HepG2 (cell line): ENCODE measurements around the gene B3GALT5. TPM values are rescaled to one million over a fixed set of nuclear protein-coding genes. Genes with fewer than 3 reads are reported as not detected.

Experiments
- ATAC-seq: fragments of 200-7000 bp; cut with Tn5 transposase; 3 replicates; pipeline ENCODE4 v1.9.1; 2020; ENCODE audit warnings: mild to moderate bottlenecking, moderate library complexity
- BruUV-seq: library from RNA; stranded (reverse); fragments of 400-500 nt; replicated peaks from 2 replicates; lab custom pipeline; 2021; lab: Mats Ljungman, UMichigan
- CTCF ChIA-PET: fragments of 300-600 bp; formaldehyde crosslinking; extraction: SDS; loops from one replicate; lab custom pipeline; 2021; ENCODE audit warnings: low total read pairs, inconsistent platforms, low intra/inter-chr PET ratio; lab: Yijun Ruan, JAX
- POLR2A ChIA-PET: fragments of 350-600 bp; sonication (Branson Sonifier 250); formaldehyde crosslinking; loops from one replicate; lab custom pipeline; 2020; ENCODE audit warnings: antibody characterized with exemption, inconsistent platforms; lab: Yijun Ruan, JAX
- DNase-seq: peaks from one replicate; pipeline ENCODE4 v3.0.0-alpha.2; 2015; ENCODE audit warnings: low spot score
- FAIRE-seq: peaks from 3 replicates; lab custom pipeline; 2011; peaks lifted over from hg19 to GRCh38; lab: Jason Lieb, UNC
- H2AFZ ChIP-seq: one replicate; pipeline ENCODE4 v1.6.1; 2011; ENCODE audit warnings: low read length, inconsistent platforms
- H3K27ac ChIP-seq: fragments of 300-600 bp; 3 replicates; pipeline ENCODE4 v1.8.0; 2011; ENCODE audit warnings: mixed run types, mild to moderate bottlenecking, mixed read lengths, low read length, inconsistent platforms; ENCODE audit not compliant: insufficient read depth; ENCODE audit errors: extremely low read length
- H3K27me3 ChIP-seq, 2 experiments: fragments of 200-600 bp in 1 of 2; 2 replicates in 1 of 2; 3 replicates in 1 of 2; pipeline versions ENCODE4 v1.6.0 to v1.8.0; 2011; ENCODE audit warnings: low read length in 2 of 2, mild to moderate bottlenecking in 2 of 2, moderate library complexity in 2 of 2, inconsistent platforms in 1 of 2; ENCODE audit not compliant: insufficient read depth in 2 of 2, control insufficient read depth in 1 of 2
- H3K36me3 ChIP-seq, 2 experiments: fragments of 200-600 bp in 1 of 2; replicated peaks in 1 of 2; 2 replicates in 1 of 2; 3 replicates in 1 of 2; pipeline versions ENCODE4 v1.5.1 to v1.8.0; 2011; ENCODE audit warnings: low read length in 2 of 2, inconsistent platforms in 1 of 2; ENCODE audit not compliant: insufficient read depth in 2 of 2, control insufficient read depth in 1 of 2
- H3K4me1 ChIP-seq: 2 replicates; pipeline ENCODE4 v1.5.1; 2012; ENCODE audit warnings: low read length, inconsistent platforms; ENCODE audit not compliant: insufficient read depth
- H3K4me2 ChIP-seq: 2 replicates; pipeline ENCODE4 v1.6.0; 2011; ENCODE audit warnings: low read depth, low read length, inconsistent platforms
- H3K4me3 ChIP-seq, 3 experiments: fragments of 200-600 bp in 1 of 3; sonication (generic), shearing (Covaris generic) in 1 of 3; replicated peaks in 1 of 3; 2 replicates each; pipeline ENCODE4 v1.5.1; 2011 to 2016; ENCODE audit warnings: low read length in 3 of 3, inconsistent platforms in 2 of 3, low read depth in 2 of 3, mild to moderate bottlenecking in 2 of 3, control low read depth in 1 of 3, mixed read lengths in 1 of 3; ENCODE audit not compliant: insufficient read depth in 1 of 3
- H3K79me2 ChIP-seq: one replicate; pipeline ENCODE4 v1.6.1; 2011; ENCODE audit warnings: low read length, inconsistent platforms; ENCODE audit not compliant: insufficient read depth
- H3K9ac ChIP-seq: 2 replicates; pipeline ENCODE4 v1.6.0; 2011; ENCODE audit warnings: mild to moderate bottlenecking, low read depth, low read length, inconsistent platforms; ENCODE audit not compliant: insufficient read depth
- H3K9me3 ChIP-seq: 2 replicates; pipeline ENCODE4 v1.5.1; 2012; ENCODE audit warnings: mild to moderate bottlenecking, low read length
- H4K20me1 ChIP-seq: 2 replicates; pipeline ENCODE4 v1.6.0; 2011; ENCODE audit warnings: inconsistent platforms, mild to moderate bottlenecking, low read length, moderate library complexity; ENCODE audit not compliant: insufficient read depth
- GTF2F1 ChIP-seq: fragments of 150-350 bp; IDR thresholded peaks from 2 replicates; pipeline ENCODE4 v1.6.1; 2014; ENCODE audit warnings: low read length
- HMGA1 ChIP-seq: sonication (generic); formaldehyde crosslinking; conservative IDR thresholded peaks from 2 replicates; pipeline ENCODE4 v1.4.0; 2020; ENCODE audit warnings: missing genetic modification reagents
- SRSF4 ChIP-seq: fragments of 200-400 bp; formaldehyde crosslinking; IDR thresholded peaks from one replicate; pipeline ENCODE4 v1.6.1; 2018; ENCODE audit warnings: mild to moderate bottlenecking, low read depth, low read length, moderate library complexity; ENCODE audit not compliant: poor library complexity, severe bottlenecking
- ZNF234 ChIP-seq: sonication (generic); formaldehyde crosslinking; conservative IDR thresholded peaks from 2 replicates; pipeline ENCODE4 v1.5.1; 2020; ENCODE audit warnings: mild to moderate bottlenecking, missing genetic modification reagents
- ZNF296 ChIP-seq: sonication (generic); formaldehyde crosslinking; conservative IDR thresholded peaks from 2 replicates; pipeline ENCODE4 v1.5.0; 2020; ENCODE audit warnings: mild to moderate bottlenecking, missing genetic modification reagents
- ZNF317 ChIP-seq: sonication (generic); formaldehyde crosslinking; IDR thresholded peaks from 2 replicates; pipeline ENCODE4 v1.5.0; 2020; ENCODE audit warnings: mild to moderate bottlenecking, missing genetic modification reagents
- ZNF383 ChIP-seq: sonication (generic); formaldehyde crosslinking; IDR thresholded peaks from 2 replicates; pipeline ENCODE4 v1.4.0; 2020; ENCODE audit warnings: missing genetic modification reagents, mild to moderate bottlenecking, borderline replicate concordance
- ZNF496 ChIP-seq: sonication (generic); formaldehyde crosslinking; IDR thresholded peaks from 2 replicates; pipeline ENCODE4 v1.8.1; 2023; ENCODE audit warnings: mild to moderate bottlenecking, moderate library complexity, missing genetic modification reagents; ENCODE audit not compliant: insufficient replicate concordance
- ZNF713 ChIP-seq: sonication (generic); formaldehyde crosslinking; IDR thresholded peaks from 2 replicates; pipeline ENCODE4 v1.4.0; 2020; ENCODE audit warnings: mild to moderate bottlenecking, missing genetic modification reagents
- WGBS: methylation state at CpG from one replicate; pipeline ENCODE4 v1.1.6; 2017; ENCODE audit warnings: low lambda C conversion rate; 5-methylcytosine and 5-hydroxymethylcytosine counted together
- in situ Hi-C: cut with HindIII; loops from 2 replicates; pipeline ENCODE4 v1.10.0; 2017; ENCODE audit warnings: low pct_unique_long_range_greater_than_20kb; ENCODE audit not compliant: extremely low pct_ligation_motif_present
- intact Hi-C: fragments of 100-400 bp; cut with micrococcal nuclease; formaldehyde crosslinking; loops from one replicate; pipeline ENCODE4 v1.10.0; 2022; ENCODE audit not compliant: unreplicated experiment
- polyA plus RNA-seq, 8 experiments: library from polyadenylated mRNA; depleted of rRNA in 3 of 8; stranded (reverse) in 7 of 8; unstranded in 1 of 8; fragments of >200 nt; fragmentation: Illumina TruSeq in 4 of 8; extraction: Trizol in 4 of 8; gene quantifications; 2 replicates each; pipeline versions ENCODE4 v1.2.1 to v1.2.3, GENCODE V29; 2011 to 2016; ENCODE audit warnings: low read depth in 4 of 8, missing spikeins in 1 of 8, mixed read lengths in 1 of 8; ENCODE audit not compliant: insufficient read depth in 1 of 8
- total RNA-seq, 5 experiments: library from RNA; depleted of rRNA; stranded (reverse); fragments of >200 nt; fragmentation: Illumina TruSeq; extraction: Trizol; gene quantifications; 2 replicates each; pipeline ENCODE4 v1.2.3, GENCODE V29; 2016; ENCODE audit warnings: low read depth in 1 of 5
- TF ChIP-seq, protein P1 (sequence below): sonication (generic); formaldehyde crosslinking; IDR thresholded peaks from 2 replicates; pipeline ENCODE4 v1.5.0; 2020; ENCODE audit warnings: missing genetic modification reagents
- TF ChIP-seq, protein P2 (sequence below): IDR thresholded peaks from 2 replicates; pipeline ENCODE4 v1.6.1; 2016; ENCODE audit warnings: missing biosample characterization, missing genetic modification reagents, low read depth
- TF ChIP-seq, protein P3 (sequence below): sonication (generic); formaldehyde crosslinking; IDR thresholded peaks from 2 replicates; pipeline ENCODE4 v1.4.0; 2020; ENCODE audit warnings: mild to moderate bottlenecking, missing genetic modification reagents

Gene B3GALT5
- total and polyA plus RNA-seq, 2 of the 13 experiments (the other 11 are each of a cell fraction or from before 2014, with no cell fraction given): 0.02 to 0.03 TPM

DNA sequence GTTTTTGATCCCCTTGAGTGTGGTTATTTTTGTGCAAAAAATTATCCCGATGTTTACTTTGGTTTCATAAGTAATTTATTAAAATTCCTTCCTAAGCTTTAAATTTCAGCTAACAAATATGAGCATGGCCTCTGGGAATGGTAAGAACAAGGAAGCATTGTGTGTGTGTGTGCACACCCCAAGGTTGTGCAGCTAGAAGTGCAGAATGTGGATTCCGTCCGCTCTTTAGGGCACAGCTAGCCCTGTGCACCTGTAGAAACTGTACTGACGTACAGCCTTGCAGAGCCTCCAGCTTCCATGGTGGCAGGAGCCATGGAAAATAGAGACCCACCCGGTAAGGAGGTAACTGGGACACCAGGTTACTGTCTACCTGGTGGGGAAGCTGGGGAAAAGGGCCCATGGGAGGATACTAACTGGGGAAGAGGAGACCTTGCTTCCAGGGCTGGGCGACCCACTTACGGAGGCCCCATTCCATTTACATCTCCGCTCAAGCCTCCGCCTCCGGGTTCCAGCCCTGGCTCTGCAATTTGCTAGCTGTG is 54.7 kb downstream of the B3GALT5 start:
- FAIRE-seq (no peak), ATAC-seq (no peak), DNase-seq (no peak)
- 90% methylated on average over 6 of the region's 10 CpGs for WGBS
- H3K79me2 ChIP-seq: no peaks in the 10 kb centered on the region
- no peaks in the 10 kb centered on the region for H4K20me1 ChIP-seq
- H3K9ac ChIP-seq: no peak overlapping the region
- CTCF ChIA-PET: no interaction called here
- intact Hi-C loops: no loop called here
- POLR2A ChIA-PET: no interaction called here
- no peak overlapping the region for H2AFZ ChIP-seq
- no peaks in the 10 kb centered on the region for H3K4me1 ChIP-seq
- H3K27me3 ChIP-seq: peaks cover 0 to 2% of the 10 kb centered on the region in 2 experiments; a peak in 2 of 5 replicates
- H3K4me2 ChIP-seq: no peak overlapping the region
- no peaks in the 10 kb centered on the region for H3K9me3 ChIP-seq
- in situ Hi-C loops: no loop called here
- no peak overlapping the region for H3K4me3 ChIP-seq
- TF ChIP-seq SRSF4: no peak
- no peak for TF ChIP-seq GTF2F1
- no peak for TF ChIP-seq HMGA1 (CRISPR knock-in tag)
- no peak for TF ChIP-seq ZNF317 (CRISPR knock-in tag)
- no peak for TF ChIP-seq ZNF383 (CRISPR knock-in tag)
- TF ChIP-seq ZNF496 (CRISPR knock-in tag): no peak
- no peak for TF ChIP-seq ZNF296 (CRISPR knock-in tag)
- no peak for TF ChIP-seq ZNF234 (CRISPR knock-in tag)
- TF ChIP-seq, protein P1, sequence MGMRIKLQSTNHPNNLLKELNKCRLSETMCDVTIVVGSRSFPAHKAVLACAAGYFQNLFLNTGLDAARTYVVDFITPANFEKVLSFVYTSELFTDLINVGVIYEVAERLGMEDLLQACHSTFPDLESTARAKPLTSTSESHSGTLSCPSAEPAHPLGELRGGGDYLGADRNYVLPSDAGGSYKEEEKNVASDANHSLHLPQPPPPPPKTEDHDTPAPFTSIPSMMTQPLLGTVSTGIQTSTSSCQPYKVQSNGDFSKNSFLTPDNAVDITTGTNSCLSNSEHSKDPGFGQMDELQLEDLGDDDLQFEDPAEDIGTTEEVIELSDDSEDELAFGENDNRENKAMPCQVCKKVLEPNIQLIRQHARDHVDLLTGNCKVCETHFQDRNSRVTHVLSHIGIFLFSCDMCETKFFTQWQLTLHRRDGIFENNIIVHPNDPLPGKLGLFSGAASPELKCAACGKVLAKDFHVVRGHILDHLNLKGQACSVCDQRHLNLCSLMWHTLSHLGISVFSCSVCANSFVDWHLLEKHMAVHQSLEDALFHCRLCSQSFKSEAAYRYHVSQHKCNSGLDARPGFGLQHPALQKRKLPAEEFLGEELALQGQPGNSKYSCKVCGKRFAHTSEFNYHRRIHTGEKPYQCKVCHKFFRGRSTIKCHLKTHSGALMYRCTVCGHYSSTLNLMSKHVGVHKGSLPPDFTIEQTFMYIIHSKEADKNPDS (CRISPR knock-in tag): no peak
- TF ChIP-seq, protein P2, sequence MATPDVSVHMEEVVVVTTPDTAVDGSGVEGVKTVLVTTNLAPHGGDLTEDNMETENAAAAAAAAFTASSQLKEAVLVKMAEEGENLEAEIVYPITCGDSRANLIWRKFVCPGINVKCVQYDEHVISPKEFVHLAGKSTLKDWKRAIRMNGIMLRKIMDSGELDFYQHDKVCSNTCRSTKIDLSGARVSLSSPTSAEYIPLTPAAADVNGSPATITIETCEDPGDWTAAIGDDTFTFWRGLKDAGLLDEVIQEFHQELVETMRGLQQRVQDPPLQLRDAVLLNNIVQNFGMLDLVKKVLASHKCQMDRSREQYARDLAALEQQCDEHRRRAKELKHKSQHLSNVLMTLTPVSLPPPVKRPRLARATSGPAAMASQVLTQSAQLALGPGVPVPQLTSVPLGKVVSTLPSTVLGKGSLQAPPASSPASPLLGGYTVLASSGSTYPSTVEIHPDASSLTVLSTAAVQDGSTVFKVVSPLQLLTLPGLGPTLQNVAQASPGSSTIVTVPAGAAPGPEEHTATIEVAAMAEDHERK (CRISPR knock-in tag): no peak
- TF ChIP-seq, protein P3, sequence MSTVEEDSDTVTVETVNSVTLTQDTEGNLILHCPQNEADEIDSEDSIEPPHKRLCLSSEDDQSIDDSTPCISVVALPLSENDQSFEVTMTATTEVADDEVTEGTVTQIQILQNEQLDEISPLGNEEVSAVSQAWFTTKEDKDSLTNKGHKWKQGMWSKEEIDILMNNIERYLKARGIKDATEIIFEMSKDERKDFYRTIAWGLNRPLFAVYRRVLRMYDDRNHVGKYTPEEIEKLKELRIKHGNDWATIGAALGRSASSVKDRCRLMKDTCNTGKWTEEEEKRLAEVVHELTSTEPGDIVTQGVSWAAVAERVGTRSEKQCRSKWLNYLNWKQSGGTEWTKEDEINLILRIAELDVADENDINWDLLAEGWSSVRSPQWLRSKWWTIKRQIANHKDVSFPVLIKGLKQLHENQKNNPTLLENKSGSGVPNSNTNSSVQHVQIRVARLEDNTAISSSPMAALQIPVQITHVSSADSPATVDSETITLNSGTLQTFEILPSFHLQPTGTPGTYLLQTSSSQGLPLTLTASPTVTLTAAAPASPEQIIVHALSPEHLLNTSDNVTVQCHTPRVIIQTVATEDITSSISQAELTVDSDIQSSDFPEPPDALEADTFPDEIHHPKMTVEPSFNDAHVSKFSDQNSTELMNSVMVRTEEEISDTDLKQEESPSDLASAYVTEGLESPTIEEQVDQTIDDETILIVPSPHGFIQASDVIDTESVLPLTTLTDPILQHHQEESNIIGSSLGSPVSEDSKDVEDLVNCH: no peak
- no peak for TF ChIP-seq ZNF713 (CRISPR knock-in tag)
- no peak overlapping the region for H3K27ac ChIP-seq
- no TSS peak for BruUV-seq
- H3K36me3 ChIP-seq: no peaks in the 10 kb centered on the region
